HCT116 (cell line): Measurements from ENCODE around the gene BCO2. TPM values are rescaled to one million over a fixed set of nuclear protein-coding genes. Genes with fewer than 3 reads are reported as not detected.

ENCODE experiments used
- ATAC-seq: fragments of 200-7000 bp; cut with Tn5 transposase; 2 replicates; pipeline ENCODE4 v1.9.1; 2020; ENCODE audit warnings: mild to moderate bottlenecking, moderate library complexity
- BruUV-seq: library from RNA; stranded (reverse); fragments of 400-500 nt; replicated peaks from 2 replicates; lab custom pipeline; 2021; lab: Mats Ljungman, UMichigan
- CTCF ChIA-PET: fragments of 300-600 bp; sonication (Branson Sonifier 250); formaldehyde crosslinking; loops from one replicate; lab custom pipeline; 2021; ENCODE audit warnings: antibody characterized with exemption; lab: Charles Lee
- POLR2A ChIA-PET: fragments of 300-600, 350-600 bp; sonication (Branson Sonifier 250); formaldehyde crosslinking; loops from one replicate; lab custom pipeline; 2021; ENCODE audit warnings: antibody characterized with exemption; lab: Charles Lee
- RAD21 ChIA-PET, 2 experiments: fragments of 300-600 bp; sonication (Branson Sonifier 250); formaldehyde crosslinking; loops; one replicate each; lab custom pipeline; 2023; ENCODE audit warnings: low total read pairs in 2 of 2; ENCODE audit not compliant: uncharacterized antibody in 2 of 2, unreplicated experiment in 2 of 2, low non-redundant PET in 1 of 2; lab: Charles Lee
- DNase-seq: peaks from one replicate; pipeline ENCODE4 v3.0.0-alpha.2; 2010; ENCODE audit warnings: low read depth, low spot score
- H2AFZ ChIP-seq: fragments of 200-600 bp; shearing (Covaris generic), sonication (generic); 2 replicates; pipeline ENCODE4 v1.6.1; 2017; ENCODE audit warnings: low read depth, mixed run types, mixed read lengths, antibody characterized with exemption, low read length; ENCODE audit not compliant: poor library complexity, severe bottlenecking
- H3K27ac ChIP-seq: 2 replicates; pipeline ENCODE4 v1.5.1; 2012; ENCODE audit warnings: low read depth, low read length
- H3K27me3 ChIP-seq: fragments of 200-600 bp; sonication (generic); 2 replicates; pipeline ENCODE4 v1.6.1; 2016; ENCODE audit warnings: mixed run types, low read length, mixed read lengths; ENCODE audit not compliant: insufficient read depth
- H3K36me3 ChIP-seq, 2 experiments: fragments of 200-500 bp in 1 of 2; fragments of 200-600 bp in 1 of 2; sonication (Bioruptor generic) in 1 of 2; sonication (generic) in 1 of 2; 2 replicates each; pipeline versions ENCODE4 v1.5.1 to v1.6.1; 2014 to 2016; ENCODE audit warnings: low read length in 2 of 2, inconsistent platforms in 1 of 2, mixed read lengths in 1 of 2, mixed run types in 1 of 2; ENCODE audit not compliant: insufficient read depth in 2 of 2, control insufficient read depth in 1 of 2
- H3K4me1 ChIP-seq, 2 experiments: fragments of 200-600 bp in 1 of 2; sonication (generic) in 1 of 2; 2 replicates each; pipeline versions ENCODE4 v1.5.1 to v1.6.1; 2012 to 2017; ENCODE audit warnings: low read length in 2 of 2, inconsistent platforms in 1 of 2, mild to moderate bottlenecking in 1 of 2, mixed read lengths in 1 of 2, mixed run types in 1 of 2, moderate library complexity in 1 of 2; ENCODE audit not compliant: insufficient read depth in 2 of 2, control insufficient read depth in 1 of 2
- H3K4me2 ChIP-seq: fragments of 200-600 bp; sonication (generic); 2 replicates; pipeline ENCODE4 v1.6.1; 2017; ENCODE audit warnings: mixed run types, low read length, mixed read lengths
- H3K4me3 ChIP-seq, 2 experiments: fragments of 200-600 bp in 1 of 2; sonication (generic) in 1 of 2; replicated peaks in 1 of 2; 2 replicates each; pipeline ENCODE4 v1.5.1; 2011 to 2016; ENCODE audit warnings: low read length in 2 of 2, control low read depth in 1 of 2, low read depth in 1 of 2, mild to moderate bottlenecking in 1 of 2, mixed read lengths in 1 of 2, mixed run types in 1 of 2
- H3K79me2 ChIP-seq: fragments of 200-600 bp; sonication (generic); 2 replicates; pipeline ENCODE4 v1.6.1; 2017; ENCODE audit warnings: mild to moderate bottlenecking, mixed run types, low read length, moderate library complexity, mixed read lengths; ENCODE audit not compliant: insufficient read depth
- H3K9ac ChIP-seq: fragments of 200-600 bp; sonication (generic); 2 replicates; pipeline ENCODE4 v1.6.1; 2016; ENCODE audit warnings: low read length, mixed read lengths
- H3K9me2 ChIP-seq: fragments of 200-600 bp; sonication (generic), shearing (Covaris generic); 2 replicates; pipeline ENCODE4 v1.6.1; 2017; ENCODE audit warnings: mixed run types, mild to moderate bottlenecking, moderate library complexity; ENCODE audit not compliant: insufficient read depth
- H3K9me3 ChIP-seq, 2 experiments: fragments of 200-500 bp in 1 of 2; fragments of 200-600 bp in 1 of 2; sonication (Bioruptor generic) in 1 of 2; sonication (generic) in 1 of 2; 2 replicates each; pipeline ENCODE4 v1.6.1; 2014 to 2017; ENCODE audit warnings: low read length in 2 of 2, mixed read lengths in 2 of 2, inconsistent platforms in 1 of 2, low read depth in 1 of 2, mild to moderate bottlenecking in 1 of 2, mixed run types in 1 of 2, moderate library complexity in 1 of 2; ENCODE audit not compliant: control insufficient read depth in 1 of 2, insufficient read depth in 1 of 2
- H4K20me1 ChIP-seq: fragments of 200-600 bp; sonication (generic), shearing (Covaris generic); 2 replicates; pipeline ENCODE4 v1.6.1; 2017; ENCODE audit warnings: mixed run types, mild to moderate bottlenecking, moderate library complexity; ENCODE audit not compliant: insufficient read depth
- EGR1 ChIP-seq: IDR thresholded peaks from 2 replicates; pipeline ENCODE4 v1.6.1; 2012; ENCODE audit warnings: low read depth
- JUND ChIP-seq: IDR thresholded peaks from 2 replicates; pipeline ENCODE4 v1.6.1; 2012
- SRF ChIP-seq: IDR thresholded peaks from 2 replicates; pipeline ENCODE4 v1.6.1; 2012; ENCODE audit warnings: low read depth
- YY1 ChIP-seq: IDR thresholded peaks from 2 replicates; pipeline ENCODE4 v1.6.1; 2011; ENCODE audit warnings: low read length, low read depth, moderate library complexity, mild to moderate bottlenecking; ENCODE audit not compliant: insufficient replicate concordance; ENCODE audit errors: extremely low read depth
- intact Hi-C: fragments of 100-400 bp; cut with micrococcal nuclease; formaldehyde crosslinking; loops from 2 replicates; pipeline ENCODE4 v1.10.0; 2022
- total RNA-seq: library from RNA; stranded (reverse); gene quantifications from one replicate; pipeline ENCODE4 v1.2.1, GENCODE V29; 2021; ENCODE audit not compliant: unreplicated experiment
- TF ChIP-seq, protein P1 (sequence below): IDR thresholded peaks from 2 replicates; pipeline ENCODE4 v1.6.1; 2012; ENCODE audit warnings: low read depth
- TF ChIP-seq, protein P2 (sequence below): IDR thresholded peaks from 2 replicates; pipeline ENCODE4 v1.6.1; 2012
- TF ChIP-seq, protein P3 (sequence below), 3 experiments: fragments of 200-600 bp in 1 of 3; sonication (generic) in 1 of 3; IDR thresholded peaks in 2 of 3; conservative IDR thresholded peaks in 1 of 3; 2 replicates each; pipeline ENCODE4 v1.5.1; 2012 to 2017; ENCODE audit warnings: low read depth in 2 of 3, low read length in 2 of 3, antibody characterized with exemption in 1 of 3, borderline replicate concordance in 1 of 3, control low read depth in 1 of 3, mild to moderate bottlenecking in 1 of 3, mixed read lengths in 1 of 3, mixed run types in 1 of 3, moderate library complexity in 1 of 3; ENCODE audit not compliant: insufficient read depth in 1 of 3

The BCO2 gene
- total RNA-seq, 1 experiment from 2014 or later, result 4.0 TPM

DNA sequence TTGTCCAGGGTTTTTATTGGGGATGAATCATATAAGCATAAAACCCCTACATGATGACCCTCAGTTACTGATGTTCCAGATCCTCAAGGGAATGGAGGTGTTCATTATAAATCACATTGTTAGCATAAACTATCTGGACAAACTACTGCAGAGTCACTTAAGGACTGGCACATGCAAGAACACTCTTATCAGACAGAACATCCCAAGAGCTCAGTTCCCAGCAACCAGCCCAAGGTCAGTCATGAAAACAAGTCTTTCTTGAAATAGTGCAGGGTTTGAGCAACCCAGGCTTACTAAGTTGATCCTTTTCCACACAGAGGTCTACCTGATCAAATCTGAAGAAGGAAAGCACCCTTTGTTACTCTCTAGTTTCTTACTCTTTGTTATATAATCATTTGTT is 37.4 kb downstream of the BCO2 start:
- Histone ChIP-seq H3K9ac (no peak overlapping the region), H3K79me2 (no peaks in the 10 kb centered on the region), H3K9me3 (no peaks in the 10 kb centered on the region), H3K4me1 (peaks cover 2 to 3% of the 10 kb centered on the region in 2 experiments; a peak in 2 of 4 replicates), H4K20me1 (no peaks in the 10 kb centered on the region), H3K9me2 (no peaks in the 10 kb centered on the region), H3K4me2 (no peak overlapping the region), H3K27me3 (no peaks in the 10 kb centered on the region), H3K27ac (no peak overlapping the region), H2AFZ (no peak overlapping the region), H3K4me3 (no peak overlapping the region), H3K36me3 (no peaks in the 10 kb centered on the region)
- ChIA-PET POLR2A (no interaction called here), CTCF (no interaction called here), RAD21 (no interaction called here)
- DNase-seq (no peak), ATAC-seq (no peak)
- TF ChIP-seq SRF (no peak), EGR1 (no peak), YY1 (no peak)
- no TSS peak for BruUV-seq
- intact Hi-C loops, result no loop called here

DNA sequence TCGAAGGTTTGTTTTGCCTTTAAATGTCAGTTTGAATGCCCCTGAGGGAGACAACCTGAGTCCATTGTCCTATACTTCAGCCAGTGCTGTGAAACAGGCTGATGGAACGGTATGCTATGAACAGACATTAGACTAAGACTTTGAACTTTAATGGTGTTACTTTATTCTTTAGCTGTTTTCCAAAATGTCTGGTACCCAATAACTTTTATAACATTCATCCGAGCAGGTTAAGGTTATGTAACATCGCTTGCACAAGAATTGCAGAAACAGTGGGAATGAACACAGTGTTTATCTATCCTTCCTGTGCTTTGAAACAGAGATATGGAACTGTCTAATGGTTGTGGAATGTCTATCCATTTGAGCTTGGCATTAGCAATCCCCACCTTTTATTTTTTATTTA is 38.4 kb downstream of the BCO2 start:
- no peaks in the 10 kb centered on the region for H3K9me2 ChIP-seq
- no peaks in the 10 kb centered on the region for H3K36me3 ChIP-seq
- H3K4me1 ChIP-seq, result no peaks in the 10 kb centered on the region
- DNase-seq, result no peak
- TF ChIP-seq, protein P1, sequence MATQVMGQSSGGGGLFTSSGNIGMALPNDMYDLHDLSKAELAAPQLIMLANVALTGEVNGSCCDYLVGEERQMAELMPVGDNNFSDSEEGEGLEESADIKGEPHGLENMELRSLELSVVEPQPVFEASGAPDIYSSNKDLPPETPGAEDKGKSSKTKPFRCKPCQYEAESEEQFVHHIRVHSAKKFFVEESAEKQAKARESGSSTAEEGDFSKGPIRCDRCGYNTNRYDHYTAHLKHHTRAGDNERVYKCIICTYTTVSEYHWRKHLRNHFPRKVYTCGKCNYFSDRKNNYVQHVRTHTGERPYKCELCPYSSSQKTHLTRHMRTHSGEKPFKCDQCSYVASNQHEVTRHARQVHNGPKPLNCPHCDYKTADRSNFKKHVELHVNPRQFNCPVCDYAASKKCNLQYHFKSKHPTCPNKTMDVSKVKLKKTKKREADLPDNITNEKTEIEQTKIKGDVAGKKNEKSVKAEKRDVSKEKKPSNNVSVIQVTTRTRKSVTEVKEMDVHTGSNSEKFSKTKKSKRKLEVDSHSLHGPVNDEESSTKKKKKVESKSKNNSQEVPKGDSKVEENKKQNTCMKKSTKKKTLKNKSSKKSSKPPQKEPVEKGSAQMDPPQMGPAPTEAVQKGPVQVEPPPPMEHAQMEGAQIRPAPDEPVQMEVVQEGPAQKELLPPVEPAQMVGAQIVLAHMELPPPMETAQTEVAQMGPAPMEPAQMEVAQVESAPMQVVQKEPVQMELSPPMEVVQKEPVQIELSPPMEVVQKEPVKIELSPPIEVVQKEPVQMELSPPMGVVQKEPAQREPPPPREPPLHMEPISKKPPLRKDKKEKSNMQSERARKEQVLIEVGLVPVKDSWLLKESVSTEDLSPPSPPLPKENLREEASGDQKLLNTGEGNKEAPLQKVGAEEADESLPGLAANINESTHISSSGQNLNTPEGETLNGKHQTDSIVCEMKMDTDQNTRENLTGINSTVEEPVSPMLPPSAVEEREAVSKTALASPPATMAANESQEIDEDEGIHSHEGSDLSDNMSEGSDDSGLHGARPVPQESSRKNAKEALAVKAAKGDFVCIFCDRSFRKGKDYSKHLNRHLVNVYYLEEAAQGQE, result no peak
- no peak for TF ChIP-seq JUND
- TF ChIP-seq, protein P2, sequence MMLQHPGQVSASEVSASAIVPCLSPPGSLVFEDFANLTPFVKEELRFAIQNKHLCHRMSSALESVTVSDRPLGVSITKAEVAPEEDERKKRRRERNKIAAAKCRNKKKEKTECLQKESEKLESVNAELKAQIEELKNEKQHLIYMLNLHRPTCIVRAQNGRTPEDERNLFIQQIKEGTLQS, result no peak
- TF ChIP-seq, protein P3, sequence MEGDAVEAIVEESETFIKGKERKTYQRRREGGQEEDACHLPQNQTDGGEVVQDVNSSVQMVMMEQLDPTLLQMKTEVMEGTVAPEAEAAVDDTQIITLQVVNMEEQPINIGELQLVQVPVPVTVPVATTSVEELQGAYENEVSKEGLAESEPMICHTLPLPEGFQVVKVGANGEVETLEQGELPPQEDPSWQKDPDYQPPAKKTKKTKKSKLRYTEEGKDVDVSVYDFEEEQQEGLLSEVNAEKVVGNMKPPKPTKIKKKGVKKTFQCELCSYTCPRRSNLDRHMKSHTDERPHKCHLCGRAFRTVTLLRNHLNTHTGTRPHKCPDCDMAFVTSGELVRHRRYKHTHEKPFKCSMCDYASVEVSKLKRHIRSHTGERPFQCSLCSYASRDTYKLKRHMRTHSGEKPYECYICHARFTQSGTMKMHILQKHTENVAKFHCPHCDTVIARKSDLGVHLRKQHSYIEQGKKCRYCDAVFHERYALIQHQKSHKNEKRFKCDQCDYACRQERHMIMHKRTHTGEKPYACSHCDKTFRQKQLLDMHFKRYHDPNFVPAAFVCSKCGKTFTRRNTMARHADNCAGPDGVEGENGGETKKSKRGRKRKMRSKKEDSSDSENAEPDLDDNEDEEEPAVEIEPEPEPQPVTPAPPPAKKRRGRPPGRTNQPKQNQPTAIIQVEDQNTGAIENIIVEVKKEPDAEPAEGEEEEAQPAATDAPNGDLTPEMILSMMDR (IDR thresholded peaks at IDR 0.05 in 2 of 3, conservative IDR thresholded peaks at IDR 0.05 in 1 of 3; ENCODE audit: borderline replicate concordance in 1 of 3, insufficient read depth in 1 of 3, low read depth in 2 of 3, low read length in 2 of 3), result no peak
- ChIA-PET POLR2A (no interaction called here), CTCF (no interaction called here), RAD21 (no interaction called here)
- H3K9ac ChIP-seq, result no peak overlapping the region
- no peaks in the 10 kb centered on the region for H3K27me3 ChIP-seq
- H3K27ac ChIP-seq, result no peak overlapping the region
- H2AFZ ChIP-seq, result no peak overlapping the region
- no peaks in the 10 kb centered on the region for H4K20me1 ChIP-seq
- no TSS peak for BruUV-seq
- no peaks in the 10 kb centered on the region for H3K9me3 ChIP-seq
- H3K4me3 ChIP-seq, result no peak overlapping the region
- no peaks in the 10 kb centered on the region for H3K79me2 ChIP-seq
- H3K4me2 ChIP-seq, result no peak overlapping the region
- intact Hi-C loops, result no loop called here
- no peak for ATAC-seq
